ENCODE measurements around the gene CES5A. TPM values are rescaled to one million over a fixed set of nuclear protein-coding genes. Genes with fewer than 3 reads are reported as not detected.

CES5A gene
- total and polyA plus RNA-seq, 11 donors, result 0.10 to 0.51 (median 0.20) TPM; not detected in 8

GRCh38 chr16:55888546-55888945 is 13.4 kb upstream of the CES5A start:
- 83 to 85% (median 83%) methylated on average over 2 of the region's 2 CpGs for WGBS, 4 donors
- Histone ChIP-seq H3K4me3 (no peak overlapping the region), H3K4me1 (no peaks in the 10 kb centered on the region), H3K9me3 (peaks cover 0 to 31% (median 13%) of the 10 kb centered on the region in 12 donors), H3K27ac (no peak overlapping the region), H3K36me3 (no peaks in the 10 kb centered on the region), H3K27me3 (no peaks in the 10 kb centered on the region)
- TF ChIP-seq POLR2A (IDR thresholded peaks at IDR 0.05), result no peak
- no peak for TF ChIP-seq CTCF (IDR thresholded peaks at IDR 0.05)
- no peak for DNase-seq
- ATAC-seq, result no peak
- intact Hi-C loops (cut with DNase I), result no loop called here

GRCh38 chr16:55876854-55877253 is 1.7 kb upstream of the CES5A start:
- Histone ChIP-seq H3K9me3 (no peaks in the 10 kb centered on the region), H3K36me3 (no peaks in the 10 kb centered on the region), H3K27ac (no peak overlapping the region), H3K4me1 (no peaks in the 10 kb centered on the region), H3K4me3 (no peak overlapping the region), H3K27me3 (peaks cover 0 to 17% (median 0%) of the 10 kb centered on the region in 9 donors)
- intact Hi-C loops (cut with DNase I), result no loop called here
- no peak for TF ChIP-seq CTCF (IDR thresholded peaks at IDR 0.05)
- no peak for TF ChIP-seq POLR2A (IDR thresholded peaks at IDR 0.05)
- ATAC-seq (no peak), DNase-seq (no peak)
- 46 to 74% (median 63%) methylated on average over 4 of the region's 4 CpGs for WGBS, 4 donors

GRCh38 chr16:55873122-55873521 is 2.1 kb downstream of the CES5A start:
- intact Hi-C loops (cut with DNase I), result no loop called here
- Histone ChIP-seq H3K4me1 (no peaks in the 10 kb centered on the region), H3K27ac (no peak overlapping the region), H3K4me3 (no peak overlapping the region), H3K27me3 (peaks cover 0 to 17% (median 0%) of the 10 kb centered on the region in 9 donors), H3K9me3 (no peaks in the 10 kb centered on the region), H3K36me3 (no peaks in the 10 kb centered on the region)
- ATAC-seq, result no peak
- no peak for TF ChIP-seq CTCF (IDR thresholded peaks at IDR 0.05)
- TF ChIP-seq POLR2A (IDR thresholded peaks at IDR 0.05), result no peak
- WGBS, 4 donors, result 76 to 90% (median 83%) methylated on average over 5 of the region's 5 CpGs
- no peak for DNase-seq

- TF ChIP-seq POLR2A (IDR thresholded peaks at IDR 0.05), result no peak
- TF ChIP-seq CTCF (IDR thresholded peaks at IDR 0.05), result no peak
- no peaks in the 10 kb centered on the region for H3K9me3 ChIP-seq
- 73 to 89% (median 79%) methylated on average over 7 of the region's 7 CpGs for WGBS, 4 donors
- no peaks in the 10 kb centered on the region for H3K4me1 ChIP-seq
- ATAC-seq (no peak), DNase-seq (no peak)
- no peak overlapping the region for H3K4me3 ChIP-seq
- intact Hi-C loops (cut with DNase I), result no loop called here
- no peaks in the 10 kb centered on the region for H3K36me3 ChIP-seq
- no peak overlapping the region for H3K27ac ChIP-seq
- peaks cover 0 to 17% (median 0%) of the 10 kb centered on the region in 9 donors for H3K27me3 ChIP-seq
These were observed 3.0 kb downstream of the CES5A start for GRCh38 chr16:55872130-55872529.

Measured in heart left ventricle (tissue), 16 donors.